RPMI8226 (cell line): ENCODE data around the gene CHODL.

Source experiments
- DNase-seq: peaks from one replicate; pipeline ENCODE4 v3.0.0-alpha.2; 2015

The CHODL gene

GRCh38 chr21:18294100-18294499 is 49.5 kb downstream of the CHODL start:
- DNase-seq: no peak

DNA sequence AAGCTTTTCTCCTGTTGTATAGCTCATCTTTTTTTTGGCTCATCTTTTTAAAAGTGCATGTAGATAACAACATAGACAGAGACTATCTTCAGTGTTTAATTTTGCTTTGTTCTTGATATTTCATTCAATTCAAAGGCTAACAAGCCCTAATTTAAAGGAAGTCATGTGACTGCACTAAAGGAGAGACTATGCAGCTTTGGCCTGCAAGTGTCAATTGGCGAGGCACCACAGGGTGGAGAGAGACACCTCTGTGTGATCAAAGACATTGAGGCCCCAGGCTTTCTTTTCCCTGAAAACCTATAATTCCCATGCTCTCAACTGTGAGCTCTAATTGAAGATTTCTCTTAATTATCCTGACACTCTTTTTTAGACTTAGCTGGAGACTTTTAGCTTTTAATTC is 53.6 kb downstream of the CHODL start:
- peak; percentile 23 for DNase-seq
